ENCODE measurements around the gene IFNA2.
"Not testable (repeated sequence)": the region's sequence is repeated elsewhere in the genome, so short reads cannot be mapped to it uniquely, and the experiment has no call there.

Gene IFNA2

GRCh38 chr9:21385131-21385670 is at the start of gene IFNA2:
IFNA2 (minus strand) TSS chr9:21385398; CDS start chr9:21385329, 69 bp downstream.
- H3K4me3 ChIP-seq (ENCODE audit: low read depth, low read length), result no peak within 1 kb of the TSS
- no peak for DNase-seq (ENCODE audit: low read depth)

DNA sequence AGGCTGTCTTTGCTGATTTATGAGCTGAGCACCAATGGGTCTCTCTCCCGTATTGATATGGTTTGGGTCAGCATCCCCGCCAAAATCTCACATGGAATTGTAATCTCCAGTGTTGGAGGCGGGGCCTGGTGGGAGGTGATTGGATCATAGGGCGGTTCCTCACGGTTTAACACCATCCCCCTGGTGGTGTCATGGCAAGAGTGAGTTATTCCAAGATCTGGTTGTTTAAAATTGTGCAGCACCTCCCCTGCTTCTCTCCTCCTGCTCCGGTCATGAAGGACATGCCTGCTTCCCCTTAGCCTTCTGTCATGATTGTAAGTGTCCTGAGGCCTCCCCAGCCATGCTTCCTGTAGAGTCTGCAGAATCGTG is 49.8 kb upstream of the IFNA2 start:
- DNase-seq (ENCODE audit: low read depth); H3K4me3 ChIP-seq (ENCODE audit: low read depth, low read length): not testable (repeated sequence)

DNA sequence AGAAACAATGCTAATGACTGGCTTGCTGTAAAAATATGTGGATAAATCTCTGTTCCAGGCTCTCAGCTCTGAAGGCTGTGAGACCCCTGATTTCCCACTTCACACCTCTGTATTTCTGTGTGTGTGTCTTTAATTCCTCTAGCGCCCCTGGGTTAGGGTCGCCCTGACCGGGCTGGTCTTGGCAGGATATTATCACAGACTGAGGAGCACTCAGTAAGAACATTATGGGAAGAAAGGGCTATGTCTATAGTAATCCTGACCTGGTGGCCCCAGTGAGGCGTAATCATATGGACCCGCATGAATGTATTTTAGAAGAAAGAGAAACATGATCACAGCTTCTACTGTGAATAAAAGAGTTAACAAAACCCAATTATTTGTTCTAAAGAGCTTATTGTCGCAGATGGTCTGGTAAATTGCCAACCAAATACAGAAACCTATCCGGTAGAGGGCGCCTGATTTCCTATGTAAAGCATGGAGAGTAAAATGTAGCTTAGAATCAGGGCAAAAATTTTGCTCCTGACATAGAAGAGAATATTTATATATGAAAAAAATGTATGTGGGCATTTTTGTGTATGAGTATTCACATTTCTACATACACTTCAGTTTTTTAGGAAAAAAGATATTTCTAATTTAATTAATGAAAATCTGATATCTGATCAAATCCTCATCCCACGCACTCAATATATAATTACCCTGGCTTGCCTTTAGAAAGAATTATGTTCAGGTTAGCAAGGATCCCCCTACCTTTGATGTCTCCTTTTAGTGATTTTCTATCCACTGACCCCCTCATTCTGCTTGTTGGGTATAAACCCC is 49.2 kb upstream of the IFNA2 start:
- H3K4me3 ChIP-seq (ENCODE audit: low read depth, low read length), result no peak overlapping the region
- DNase-seq (ENCODE audit: low read depth), result peak; percentile 25

DNA sequence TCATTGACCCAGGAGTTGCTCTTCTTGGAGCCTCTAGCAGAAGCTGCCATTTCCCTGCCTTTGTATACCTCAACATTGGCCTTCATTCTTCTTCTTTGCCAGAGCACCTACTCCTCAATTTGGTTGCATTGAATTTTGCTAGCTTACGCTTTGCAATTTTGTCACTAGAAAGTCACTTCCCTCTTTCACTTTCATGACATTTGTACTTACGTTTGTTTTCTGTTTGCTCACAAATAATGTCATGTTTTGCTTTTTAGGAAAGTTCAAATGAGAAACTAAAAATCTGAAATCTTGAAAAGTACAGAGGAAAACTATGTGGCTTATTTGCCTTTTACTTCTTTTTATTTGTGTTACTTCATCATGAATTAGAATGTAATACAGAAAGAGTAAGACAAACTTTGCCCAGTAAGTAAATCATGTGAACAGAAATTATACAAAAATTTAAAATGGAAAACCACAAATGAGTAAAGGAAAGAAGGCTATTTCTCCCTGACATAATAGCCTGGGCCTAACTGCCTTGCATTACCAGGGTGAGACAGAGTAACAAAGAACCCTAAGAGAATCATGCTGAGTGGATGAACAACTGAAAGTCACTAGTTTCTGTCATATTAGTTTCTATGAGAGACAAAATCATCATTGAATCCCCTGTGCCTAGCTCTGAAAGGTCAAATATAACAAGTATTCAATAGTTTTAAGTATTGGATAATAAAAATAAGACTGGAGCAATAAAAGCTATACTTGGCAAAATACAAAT is 47.7 kb upstream of the IFNA2 start:
- DNase-seq (ENCODE audit: low read depth), result no peak
- no peak overlapping the region for H3K4me3 ChIP-seq (ENCODE audit: low read depth, low read length)

DNA sequence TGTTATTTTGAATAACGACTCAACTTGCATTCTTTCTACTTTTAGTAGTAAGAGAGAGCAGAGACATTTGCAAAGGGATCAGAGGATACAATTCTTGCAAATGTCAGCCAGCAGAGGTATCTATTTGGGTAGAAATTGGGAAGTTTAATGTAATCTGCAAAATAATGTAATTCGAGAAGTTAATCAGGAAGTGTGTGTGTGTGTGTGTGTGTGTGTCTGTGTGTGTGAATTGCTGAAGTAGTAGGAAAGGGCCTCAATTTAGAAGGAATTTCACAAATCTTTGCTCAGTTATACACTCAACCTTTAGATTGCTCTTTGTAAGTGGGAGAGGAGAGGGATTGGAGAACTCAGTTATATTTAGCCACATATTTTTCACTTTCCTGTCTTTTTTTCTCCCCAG is 44.0 kb upstream of the IFNA2 start:
- DNase-seq (ENCODE audit: low read depth), result no peak
- no peak overlapping the region for H3K4me3 ChIP-seq (ENCODE audit: low read depth, low read length)

GRCh38 chr9:21428235-21428634 is 43.0 kb upstream of the IFNA2 start:
- H3K4me3 ChIP-seq (ENCODE audit: low read depth, low read length), result no peak overlapping the region
- DNase-seq (ENCODE audit: low read depth), result no peak

DNA sequence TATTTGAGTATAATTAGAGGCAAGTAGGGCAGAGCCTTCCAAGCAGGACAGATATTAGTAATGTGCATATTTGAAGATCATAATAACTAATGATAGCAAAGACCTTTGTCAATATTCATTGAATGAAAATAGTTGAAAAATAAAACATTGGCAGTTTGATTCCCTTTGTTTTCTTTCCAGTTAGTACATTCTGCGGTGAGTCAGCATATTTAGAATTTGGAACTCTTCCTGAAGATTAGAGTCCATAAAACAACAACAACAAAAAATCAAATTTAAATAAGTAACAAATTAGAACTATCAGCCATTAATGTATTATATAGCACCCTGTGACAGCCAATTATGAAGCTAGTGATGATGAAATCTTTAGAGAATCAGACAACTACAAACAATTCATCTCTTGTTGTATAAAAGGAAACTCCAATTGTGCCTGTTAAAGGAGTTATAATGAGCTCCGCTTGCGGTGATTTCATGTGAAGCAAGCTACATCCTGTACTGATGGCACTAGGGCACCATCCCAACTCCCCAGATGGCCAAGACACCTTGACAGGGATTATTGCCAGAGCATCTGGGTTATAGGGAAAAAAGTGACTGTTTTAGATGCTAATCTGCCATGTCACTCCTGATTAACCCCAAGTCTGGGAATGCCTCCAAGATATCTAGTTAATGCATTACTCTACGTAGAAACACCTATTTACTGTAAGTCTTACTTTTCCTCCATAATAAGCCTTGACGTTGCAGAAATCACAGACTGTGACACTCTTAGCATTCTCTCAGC is 30.5 kb upstream of the IFNA2 start:
- no peak overlapping the region for H3K4me3 ChIP-seq (ENCODE audit: low read depth, low read length)
- no peak for DNase-seq (ENCODE audit: low read depth)

GRCh38 chr9:21414220-21414940 is 29.2 kb upstream of the IFNA2 start:
- no peak for DNase-seq (ENCODE audit: low read depth)
- no peak overlapping the region for H3K4me3 ChIP-seq (ENCODE audit: low read depth, low read length)

GRCh38 chr9:21413624-21414023 is 28.4 kb upstream of the IFNA2 start:
- no peak overlapping the region for H3K4me3 ChIP-seq (ENCODE audit: low read depth, low read length)
- DNase-seq (ENCODE audit: low read depth), result no peak

GRCh38 chr9:21413151-21413550 is 28.0 kb upstream of the IFNA2 start:
- no peak overlapping the region for H3K4me3 ChIP-seq (ENCODE audit: low read depth, low read length)
- DNase-seq (ENCODE audit: low read depth), result no peak

GRCh38 chr9:21412107-21412506 is 26.9 kb upstream of the IFNA2 start:
- H3K4me3 ChIP-seq (ENCODE audit: low read depth, low read length), result no peak overlapping the region
- no peak for DNase-seq (ENCODE audit: low read depth)

GRCh38 chr9:21408817-21409216 is 23.6 kb upstream of the IFNA2 start, which contains the start of gene IFNA8:
IFNA8 (plus strand) TSS chr9:21409117; CDS start chr9:21409177, 60 bp downstream.
- no peak for DNase-seq (ENCODE audit: low read depth)

GRCh38 chr9:21404146-21404545 is 18.9 kb upstream of the IFNA2 start:
- DNase-seq (ENCODE audit: low read depth), result no peak
- H3K4me3 ChIP-seq (ENCODE audit: low read depth, low read length), result no peak overlapping the region

More at GRCh38 chr9:21408817-21409216, 23.6 kb upstream of the IFNA2 start, which contains the start of gene IFNA8:
- H3K4me3 ChIP-seq (ENCODE audit: low read depth, low read length), result no peak within 1 kb of the TSS

DNA sequence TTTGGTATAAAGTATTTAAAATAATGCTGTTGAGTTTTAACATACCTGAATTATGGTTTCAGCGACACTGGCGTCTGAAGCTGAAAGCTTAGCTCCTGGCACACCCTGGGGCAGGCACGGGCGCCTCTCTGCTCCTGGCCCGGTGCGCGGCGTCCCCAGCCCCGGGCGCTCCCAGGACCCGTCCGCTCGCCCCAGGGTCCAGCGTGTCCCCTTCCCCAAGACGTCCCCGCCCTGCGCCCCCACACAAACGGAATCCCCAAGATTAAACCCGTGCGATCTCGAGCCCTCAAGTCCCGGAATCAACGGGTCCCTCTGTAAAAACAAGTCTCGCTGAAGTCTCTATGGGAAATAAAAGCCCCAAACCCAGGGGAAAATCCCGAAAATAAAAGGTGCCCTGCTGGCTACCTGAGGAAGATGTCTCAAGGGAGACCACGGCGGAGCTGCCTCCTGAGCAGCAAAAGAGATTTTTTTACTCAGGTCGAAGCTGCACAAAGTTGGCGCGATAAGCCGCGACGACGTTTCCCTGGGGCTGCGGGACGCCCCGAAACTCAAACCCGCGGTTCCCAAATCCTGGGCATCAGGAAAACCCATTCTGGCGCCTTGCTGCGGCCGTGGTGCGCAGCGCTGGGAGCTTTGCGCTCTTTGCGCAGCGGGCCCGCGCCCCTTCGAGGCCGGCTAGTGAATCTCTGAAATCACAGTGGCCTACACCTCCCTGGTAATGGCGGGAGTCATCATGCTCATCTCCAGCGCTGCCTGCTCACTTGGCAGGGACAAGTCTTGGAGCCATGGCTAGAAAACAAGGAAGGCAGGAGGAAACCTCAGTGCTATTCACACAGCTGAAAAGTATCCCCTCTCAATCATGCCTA is 17.4 kb upstream of the IFNA2 start:
- DNase-seq (ENCODE audit: low read depth), result no peak
- peak overlapping the region; percentile 44 for H3K4me3 ChIP-seq (ENCODE audit: low read depth, low read length)

DNA sequence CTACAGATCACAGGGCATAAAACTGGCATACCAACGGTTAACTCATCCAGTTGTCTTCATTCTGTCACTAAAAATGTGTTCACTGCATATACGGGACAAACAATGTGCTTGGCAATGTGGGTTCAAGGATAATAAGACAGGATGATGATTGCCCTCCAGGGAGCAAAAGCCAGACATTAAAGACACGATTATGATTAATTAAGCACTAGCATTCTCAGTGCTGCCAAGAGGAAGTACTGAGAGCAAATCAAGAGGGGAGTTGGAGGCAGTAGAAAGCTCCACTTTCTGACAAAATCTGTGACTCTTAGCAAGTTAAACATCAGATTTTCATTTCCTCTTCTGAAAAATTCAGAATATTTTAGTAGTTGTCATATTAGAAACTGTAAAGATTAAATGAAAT is 14.8 kb upstream of the IFNA2 start:
- no peak for DNase-seq (ENCODE audit: low read depth)

DNA sequence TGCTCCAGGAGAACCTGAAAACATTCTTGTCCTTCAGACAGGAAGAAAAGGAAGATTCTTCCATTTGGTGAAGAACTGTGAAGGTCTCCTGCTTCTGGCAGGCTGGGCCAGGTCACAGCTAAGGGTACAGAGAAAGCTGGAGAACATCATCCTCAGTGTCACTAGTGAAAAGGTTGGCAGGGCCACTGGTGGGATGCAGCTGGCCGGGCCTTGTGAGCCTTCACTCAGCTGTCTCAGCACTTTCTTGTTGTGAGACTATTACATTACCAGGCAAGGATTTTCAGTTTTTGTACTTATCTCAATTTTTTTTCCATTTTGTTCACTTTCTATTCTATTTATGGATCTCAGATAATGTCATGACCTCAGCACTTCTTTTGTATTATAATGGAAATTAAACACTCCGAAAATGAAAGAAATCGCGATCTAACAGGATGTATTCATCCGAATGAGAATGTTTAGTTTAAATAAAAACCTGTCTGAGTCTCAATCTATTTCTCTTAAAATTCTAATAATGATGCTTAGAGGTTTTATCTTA is 13.8 kb upstream of the IFNA2 start:
- no peak overlapping the region for H3K4me3 ChIP-seq (ENCODE audit: low read depth, low read length)
- no peak for DNase-seq (ENCODE audit: low read depth)

More for the DNA sequence above, 14.8 kb upstream of the IFNA2 start:
- no peak overlapping the region for H3K4me3 ChIP-seq (ENCODE audit: low read depth, low read length)

DNA sequence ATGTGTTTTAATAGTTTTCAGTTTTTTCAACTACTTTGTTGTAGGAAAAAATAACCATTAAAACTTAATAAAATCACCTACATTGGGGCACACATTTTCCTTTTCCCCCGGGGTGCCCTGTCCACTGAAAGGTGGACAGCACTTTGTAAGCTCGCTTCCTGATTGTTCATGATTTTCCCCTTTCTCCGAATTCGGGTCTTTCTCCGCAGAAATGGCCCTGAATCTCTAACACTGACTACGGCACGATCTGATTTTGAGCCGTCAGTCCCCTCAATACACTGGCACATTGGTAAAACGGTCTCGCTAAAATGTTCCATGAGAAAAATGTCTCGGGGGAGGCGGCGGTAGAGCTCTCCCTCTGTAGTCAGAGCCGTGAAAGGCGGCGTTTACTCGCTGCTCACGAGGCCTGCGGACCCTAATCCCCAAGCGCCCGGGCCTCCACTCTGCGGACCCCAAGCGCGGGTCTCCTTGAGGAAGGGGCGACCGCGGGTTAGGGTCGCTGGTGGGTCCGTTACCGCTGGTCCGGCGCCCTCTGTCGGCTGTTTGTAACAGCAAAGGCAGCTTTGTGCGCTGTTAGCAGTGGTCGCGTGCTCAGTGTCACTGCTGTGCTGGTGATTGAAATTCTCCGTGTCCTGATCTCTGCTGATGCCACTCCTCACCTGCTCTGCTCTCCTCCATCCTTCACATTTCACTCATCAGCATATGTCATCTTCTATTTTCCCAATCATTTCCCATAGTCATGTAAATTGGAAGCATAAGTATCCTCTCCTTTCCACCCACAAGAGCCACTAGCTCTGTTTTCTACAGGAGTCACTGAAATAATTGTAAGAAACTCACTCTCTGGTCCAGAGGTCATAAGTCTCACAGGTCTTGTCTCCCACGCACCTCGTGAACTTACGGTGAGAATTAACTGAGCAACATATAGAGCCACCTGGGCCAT is 10.8 kb upstream of the IFNA2 start:
- DNase-seq (ENCODE audit: low read depth), result no peak
- peak overlapping the region; percentile 54 for H3K4me3 ChIP-seq (ENCODE audit: low read depth, low read length)

All from skeletal muscle cell (primary cell).